Stimulated activated CD4-positive, alpha-beta T cell treated with anti-CD3 and anti-CD28 coated beads, Interleukin-12 subunit alpha, Interleukin-12 subunit beta, amount 100 ng/mL, for 4 hours (primary cell): ENCODE measurements around the gene PTRHD1.

ENCODE experiments used
- DNase-seq: peaks from one replicate; pipeline ENCODE4 v3.0.0-alpha.2; 2020

Gene PTRHD1

GRCh38 chr2:24749069-24749691 lies 44.0 kb downstream of the PTRHD1 start:
- DNase-seq = no peak

GRCh38 chr2:24747299-24747698 lies 45.9 kb downstream of the PTRHD1 start:
- DNase-seq = no peak

GRCh38 chr2:24745825-24746224 lies 47.4 kb downstream of the PTRHD1 start:
- no peak for DNase-seq

- DNase-seq = no peak
Observed at GRCh38 chr2:24744356-24744755, 48.8 kb downstream of the PTRHD1 start.

- DNase-seq = no peak
Observed at GRCh38 chr2:24743924-24744323, 49.3 kb downstream of the PTRHD1 start.

GRCh38 chr2:24742730-24743129 lies 50.5 kb downstream of the PTRHD1 start:
- no peak for DNase-seq

- DNase-seq = no peak
Observed at GRCh38 chr2:24740142-24740541, 53.0 kb downstream of the PTRHD1 start.
